Fibroblast of skin of right biceps (primary cell): ENCODE results near the gene KIAA0825.

Source experiments
- DNase-seq: peaks from one replicate; pipeline ENCODE4 v3.0.0-alpha.2; 2013

KIAA0825 gene, protein sequence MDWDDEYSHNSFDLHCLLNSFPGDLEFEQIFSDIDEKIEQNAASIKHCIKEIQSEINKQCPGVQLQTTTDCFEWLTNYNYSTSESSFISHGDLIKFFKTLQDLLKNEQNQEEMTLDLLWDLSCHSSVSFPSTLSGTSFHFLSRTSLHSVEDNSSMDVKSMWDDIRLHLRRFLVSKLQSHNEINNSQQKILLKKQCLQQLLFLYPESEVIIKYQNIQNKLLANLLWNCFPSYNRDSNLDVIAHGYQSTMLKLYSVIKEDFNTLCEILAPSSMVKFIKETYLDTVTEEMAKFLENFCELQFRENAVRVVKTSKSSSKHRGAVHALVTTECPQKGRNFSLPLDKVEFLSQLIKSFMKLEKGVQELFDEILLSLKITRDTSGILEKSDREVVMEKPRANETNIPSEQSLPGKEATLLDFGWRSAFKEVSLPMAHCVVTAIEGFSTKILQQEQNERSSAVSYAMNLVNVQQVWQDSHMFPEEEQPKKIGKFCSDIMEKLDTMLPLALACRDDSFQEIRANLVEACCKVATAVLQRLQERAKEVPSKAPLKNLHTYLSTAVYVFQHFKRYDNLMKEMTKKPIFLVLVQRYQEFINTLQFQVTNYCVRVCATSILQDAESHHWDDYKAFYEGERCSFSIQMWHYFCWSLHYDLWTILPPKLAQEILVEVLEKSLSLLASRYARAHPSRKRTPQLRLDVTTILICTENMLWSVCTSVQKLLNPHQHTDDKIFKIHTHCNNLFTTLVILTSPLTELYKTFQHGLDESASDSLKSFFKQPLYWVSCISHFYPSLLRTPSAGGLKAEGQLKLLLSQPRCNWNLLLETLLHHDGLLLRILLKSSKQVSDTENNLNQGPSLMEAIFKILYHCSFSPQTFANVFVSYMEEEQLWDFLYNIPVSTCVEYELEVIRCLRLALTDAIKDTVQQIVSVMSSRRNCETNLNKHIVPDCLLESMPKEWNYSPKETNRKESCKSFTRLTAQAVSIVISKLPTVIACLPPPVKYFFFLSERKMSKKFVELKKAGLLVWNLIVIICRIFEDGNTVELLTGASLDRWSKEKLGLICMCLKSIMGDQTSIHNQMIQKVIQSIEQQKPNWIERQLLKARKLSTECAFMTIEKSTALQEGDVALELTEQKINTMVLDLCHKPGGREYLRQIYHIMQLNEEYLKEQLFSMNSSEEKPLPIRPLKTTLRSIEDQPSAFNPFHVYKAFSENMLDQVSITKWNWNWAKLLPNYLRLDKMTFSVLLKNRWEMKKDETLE (N-terminal part only)

DNA sequence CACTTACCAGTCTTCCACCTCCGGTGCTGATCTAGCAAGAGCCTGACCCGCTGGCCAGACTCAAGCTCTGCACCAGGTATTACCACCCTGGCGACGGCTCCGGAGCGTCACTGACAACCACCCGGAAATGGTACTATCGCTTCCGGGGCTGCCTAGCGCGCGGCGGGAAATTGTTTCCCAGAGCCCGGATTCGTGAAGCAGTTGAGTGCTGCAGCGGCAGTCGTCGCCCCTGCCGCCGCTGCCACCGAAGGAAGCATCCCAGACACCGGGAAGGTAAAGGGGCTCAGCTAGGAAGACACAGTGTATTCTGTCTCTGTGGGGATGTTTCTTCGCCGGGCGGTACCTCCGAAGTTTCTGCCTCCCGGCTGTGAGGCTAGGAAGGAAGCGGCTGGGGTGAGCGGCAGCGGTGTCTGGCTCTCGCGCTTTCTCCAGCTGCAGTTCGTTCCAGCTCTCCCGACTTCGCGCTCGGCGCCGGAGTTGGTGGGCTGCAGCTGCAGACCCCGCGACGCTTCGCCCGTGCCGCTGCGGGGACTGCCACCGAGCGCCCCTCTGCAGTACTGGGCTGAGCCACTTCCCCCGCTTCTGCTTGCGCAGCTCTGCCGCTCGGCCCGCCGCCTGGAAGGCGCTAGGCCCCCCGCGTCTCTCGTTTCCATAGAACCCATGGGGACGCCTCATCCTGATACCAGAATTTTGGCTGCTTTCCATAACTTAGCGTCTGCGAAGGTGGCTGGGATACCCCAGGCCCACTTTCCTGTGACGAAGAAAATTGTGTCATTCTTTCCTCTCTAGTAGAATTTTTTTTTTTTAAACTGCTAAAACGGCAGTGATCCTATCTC lies at the start of gene KIAA0825, which contains the start of gene SLF1:
Gene KIAA0825 (minus strand): TSS at position 112 of the 836 bp plus-strand sequence. CDS start 81,478 bp downstream, outside the sequence.
Gene SLF1 (plus strand): TSS at position 177 of the 836 bp plus-strand sequence. CDS start 10,142 bp downstream, outside the sequence.
- DNase-seq, result peak; percentile 87

DNA sequence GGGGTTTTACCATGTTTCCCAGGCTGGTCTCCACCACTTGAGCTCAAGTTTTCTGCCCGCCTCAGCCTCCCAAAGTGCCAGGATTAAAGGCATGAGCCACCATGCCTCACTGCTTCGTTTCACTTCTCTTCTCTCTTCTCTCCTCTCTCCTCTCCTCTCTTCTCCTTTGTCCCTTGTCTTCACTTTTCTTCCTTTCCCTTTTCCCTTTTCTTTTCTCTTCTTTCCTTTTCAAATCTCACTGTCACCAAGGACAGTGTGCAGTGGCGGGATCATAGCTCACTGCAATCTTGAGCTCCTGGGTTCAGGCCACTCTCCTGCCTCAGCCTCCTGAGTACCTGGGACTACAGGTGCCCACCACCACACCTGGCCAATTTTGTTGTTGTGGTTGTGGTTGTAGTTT lies 49.5 kb upstream of the KIAA0825 start:
- no peak for DNase-seq

DNA sequence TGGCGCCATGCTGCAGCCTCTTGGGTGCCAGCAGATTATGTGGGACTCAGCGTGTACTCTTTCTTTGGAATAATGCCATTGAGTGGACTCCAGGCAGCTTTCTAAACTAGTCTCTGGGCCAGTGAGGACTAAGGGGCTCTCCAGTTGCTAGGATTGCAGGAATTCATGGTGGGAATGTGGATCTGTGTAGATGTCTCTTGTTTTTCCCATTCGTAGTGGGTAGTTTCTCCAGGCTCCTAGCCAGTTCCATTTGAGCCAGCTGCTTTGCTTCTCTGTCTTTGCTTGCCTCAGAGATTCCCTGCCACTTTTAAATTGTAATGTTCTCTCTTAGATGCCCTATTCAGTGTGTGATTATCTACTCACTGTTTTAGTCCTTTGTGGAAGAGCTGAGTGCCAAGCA lies 42.7 kb upstream of the KIAA0825 start:
- no peak for DNase-seq

DNA sequence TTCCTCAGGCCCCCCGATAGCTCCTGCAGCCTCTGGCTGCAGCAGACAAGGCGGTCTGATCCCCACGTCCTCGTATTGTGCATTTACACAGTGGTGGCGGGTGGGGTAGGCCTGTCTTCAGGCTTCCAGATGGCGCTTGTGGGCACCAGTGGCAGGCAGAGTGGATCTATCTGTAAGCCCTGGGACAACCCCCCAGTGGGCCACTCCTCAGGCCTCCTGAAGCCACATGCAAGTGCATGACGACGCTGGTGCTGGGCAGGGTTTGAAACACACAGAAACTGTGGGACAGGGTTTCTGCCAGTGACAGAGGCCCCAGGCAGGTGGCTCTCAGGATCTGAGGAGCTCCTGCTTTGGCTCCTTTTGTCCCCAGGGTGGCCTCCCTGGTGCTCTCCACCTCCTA lies 42.1 kb upstream of the KIAA0825 start:
- DNase-seq, result no peak

DNA sequence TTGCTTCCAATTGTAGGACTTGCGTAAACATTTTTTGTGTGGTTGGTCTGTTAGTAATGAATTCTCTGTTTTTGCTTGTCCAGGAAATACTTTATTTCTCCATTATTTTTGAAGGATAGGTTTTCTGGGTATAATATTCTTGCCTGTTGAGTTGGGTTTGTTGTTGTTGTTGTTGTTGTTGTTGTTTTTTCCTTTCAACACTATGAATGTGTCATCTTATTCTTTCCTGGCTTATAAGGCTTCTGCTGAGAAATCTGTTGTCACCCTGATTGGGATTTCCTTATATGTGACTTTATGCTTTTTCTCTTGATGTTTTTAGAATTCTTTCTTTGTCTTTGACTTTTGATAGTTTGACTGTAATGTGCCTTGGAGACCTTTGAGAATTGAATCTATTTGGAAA lies 39.9 kb upstream of the KIAA0825 start:
- no peak for DNase-seq

DNA sequence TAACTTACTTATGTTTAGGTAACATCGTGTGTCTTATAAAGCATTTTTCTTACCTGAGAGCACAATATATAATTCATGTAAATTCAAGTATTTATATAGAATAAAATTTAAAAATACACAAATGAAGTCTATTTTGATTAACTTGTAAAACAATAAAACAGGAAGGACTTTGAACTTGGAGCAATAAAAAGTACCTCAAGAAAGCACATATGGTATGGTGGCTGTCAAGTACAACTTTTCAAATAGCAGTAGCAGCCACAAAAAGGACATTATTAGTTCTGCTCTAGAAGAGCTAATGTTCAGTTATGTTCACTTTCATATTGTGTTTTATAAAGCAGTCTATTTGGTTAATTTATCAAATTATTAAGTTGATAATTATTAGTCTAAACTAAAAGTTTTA lies 31.5 kb upstream of the KIAA0825 start:
- DNase-seq, result no peak

DNA sequence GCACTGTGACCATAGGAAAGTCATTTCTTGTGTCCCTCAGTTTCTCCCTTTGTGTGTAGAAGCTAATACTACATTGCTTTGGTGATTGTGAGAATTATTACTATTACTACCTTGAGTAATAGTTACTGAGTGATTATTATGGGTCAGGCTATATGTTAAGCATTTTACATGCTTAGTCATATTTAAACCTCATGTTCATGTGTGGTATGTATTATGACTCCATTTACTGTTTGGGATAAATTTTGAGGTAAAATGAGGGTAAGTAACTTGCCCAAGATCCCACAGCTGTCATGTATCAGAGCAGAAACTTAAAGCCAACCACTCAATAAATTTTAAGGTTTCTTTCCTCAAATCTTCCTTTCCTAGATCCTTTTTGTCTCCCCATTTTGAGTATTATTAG lies 28.4 kb upstream of the KIAA0825 start:
- DNase-seq, result no peak

DNA sequence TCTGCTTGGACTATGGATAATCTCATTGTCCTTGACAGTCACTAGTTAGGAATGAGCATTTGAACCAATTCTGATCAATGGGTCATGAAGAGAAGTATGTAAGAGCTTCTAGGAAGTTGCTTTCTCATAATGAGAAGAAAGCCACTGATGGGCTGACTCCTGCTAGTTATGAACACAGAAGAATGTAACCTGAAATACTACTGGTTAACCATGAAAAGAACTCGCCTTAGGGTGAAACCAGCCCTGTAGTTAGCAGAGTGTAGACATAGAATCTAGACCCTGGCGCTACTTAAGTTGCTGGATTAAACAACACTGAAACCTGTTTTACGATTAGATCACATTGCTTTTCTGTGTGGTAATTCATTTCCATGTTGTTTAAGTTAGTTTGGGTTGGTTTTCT lies 26.6 kb upstream of the KIAA0825 start:
- DNase-seq, result no peak

DNA sequence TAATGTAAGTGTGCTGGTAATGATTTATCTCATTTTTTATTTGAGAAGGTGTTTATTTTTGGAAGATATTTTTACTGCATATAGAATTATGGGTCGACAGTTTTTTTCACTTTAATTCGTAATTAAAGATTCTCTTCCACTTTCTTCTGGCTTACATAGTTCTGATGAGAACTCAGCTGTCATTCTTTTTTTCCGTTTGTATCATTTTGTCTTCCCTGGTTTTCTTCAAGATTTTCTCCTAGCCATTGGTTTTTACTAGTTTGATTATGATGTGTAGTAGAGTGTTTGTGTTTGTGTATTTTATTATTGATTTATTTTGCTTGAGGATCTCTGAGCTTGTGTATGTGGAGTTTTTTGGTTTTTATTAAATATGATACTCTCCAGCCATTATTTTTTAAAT lies 21.8 kb upstream of the KIAA0825 start:
- no peak for DNase-seq

DNA sequence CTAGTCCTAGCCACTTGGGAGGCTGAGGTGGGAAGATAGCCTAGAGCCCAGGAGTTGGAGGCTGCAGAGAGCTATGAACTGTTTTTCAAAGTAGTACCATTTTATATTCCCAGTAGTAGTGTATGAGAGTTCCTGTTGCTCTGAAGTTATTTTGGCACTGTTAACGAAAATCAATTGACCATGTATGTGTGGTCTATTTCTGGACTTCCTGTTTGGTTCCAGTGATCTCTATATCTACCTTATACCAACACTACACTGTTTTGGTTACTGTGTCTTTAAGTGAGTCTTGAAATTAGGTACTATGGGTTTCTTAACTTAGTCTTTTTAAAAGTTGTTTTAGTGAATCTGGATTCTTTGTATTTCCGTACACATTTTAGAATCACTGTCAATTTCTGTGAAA lies 13.6 kb upstream of the KIAA0825 start:
- DNase-seq, result no peak

DNA sequence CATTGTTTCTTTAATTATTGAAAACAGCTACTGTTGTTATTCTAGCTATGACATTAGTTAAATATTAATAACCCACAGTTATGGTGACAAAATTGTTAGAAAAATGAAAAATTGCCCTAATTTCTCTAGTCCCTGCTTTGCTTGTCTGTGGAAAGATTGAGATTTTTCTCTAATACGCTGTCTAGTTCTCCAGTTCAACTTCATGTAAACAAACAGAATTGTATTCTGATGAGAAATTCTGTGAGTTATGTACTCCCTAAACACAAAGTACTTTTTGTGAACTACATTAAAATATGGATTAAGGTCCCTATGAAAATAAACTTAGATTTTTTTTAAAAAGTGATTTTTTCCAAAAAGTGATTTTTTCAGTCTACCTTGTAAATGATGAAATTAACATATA lies 8.8 kb upstream of the KIAA0825 start:
- DNase-seq, result no peak

DNA sequence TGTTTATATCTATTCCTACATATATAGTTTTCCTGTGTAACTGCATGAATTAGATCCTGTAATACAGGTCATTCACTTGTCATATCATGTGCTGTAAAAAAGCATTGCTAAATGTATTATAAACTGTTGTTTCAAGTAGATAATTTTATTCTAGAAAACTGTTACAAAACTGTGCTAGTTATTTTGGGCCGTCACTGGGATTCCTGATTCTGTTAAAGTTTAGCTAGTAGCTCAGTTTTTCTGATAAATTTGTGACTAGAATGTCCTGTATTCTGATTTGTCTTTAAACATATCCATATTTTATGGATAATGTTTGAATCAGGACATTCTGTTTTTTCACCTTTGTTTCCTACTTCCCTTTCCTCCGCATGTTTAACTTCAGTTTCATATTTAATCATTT lies 5.5 kb upstream of the KIAA0825 start:
- DNase-seq, result no peak

DNA sequence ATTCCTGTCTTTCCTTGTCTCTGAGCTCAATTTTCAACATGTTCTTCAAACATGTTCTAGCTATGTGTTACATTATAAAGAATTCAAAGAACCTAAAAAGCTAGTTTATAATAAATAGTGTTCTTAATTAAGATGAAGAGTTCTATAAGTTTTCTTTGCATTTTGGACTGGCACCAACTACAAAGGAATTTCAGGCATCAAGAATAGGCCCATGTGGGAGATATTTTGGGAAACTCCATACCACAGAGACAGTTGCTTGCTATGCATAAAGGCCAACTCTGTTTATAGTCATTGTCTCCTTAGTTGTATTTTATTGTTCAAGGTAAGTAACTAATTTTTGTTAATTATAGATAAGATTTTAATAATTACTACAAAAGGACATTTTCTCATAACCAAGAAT lies 4.6 kb upstream of the KIAA0825 start:
- peak; percentile 59 for DNase-seq

DNA sequence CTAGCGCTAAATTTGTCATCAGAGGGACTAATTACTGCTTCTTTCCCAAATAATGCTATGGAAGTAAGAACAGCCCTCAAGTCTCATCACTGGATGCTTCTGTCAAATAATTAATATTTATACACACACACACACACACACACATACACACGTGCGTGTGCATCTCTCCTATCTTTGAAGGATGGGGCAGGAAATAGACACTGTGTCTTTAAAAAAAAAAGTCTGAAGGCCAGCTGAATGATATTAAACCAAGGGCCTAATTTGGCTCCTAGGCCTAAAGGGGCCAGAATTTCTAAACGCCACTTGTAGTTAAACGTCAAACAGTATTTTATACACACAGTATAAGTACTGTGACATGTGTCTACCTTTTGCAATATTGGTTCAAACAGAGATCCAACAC lies 3.4 kb upstream of the KIAA0825 start:
- DNase-seq, result no peak

DNA sequence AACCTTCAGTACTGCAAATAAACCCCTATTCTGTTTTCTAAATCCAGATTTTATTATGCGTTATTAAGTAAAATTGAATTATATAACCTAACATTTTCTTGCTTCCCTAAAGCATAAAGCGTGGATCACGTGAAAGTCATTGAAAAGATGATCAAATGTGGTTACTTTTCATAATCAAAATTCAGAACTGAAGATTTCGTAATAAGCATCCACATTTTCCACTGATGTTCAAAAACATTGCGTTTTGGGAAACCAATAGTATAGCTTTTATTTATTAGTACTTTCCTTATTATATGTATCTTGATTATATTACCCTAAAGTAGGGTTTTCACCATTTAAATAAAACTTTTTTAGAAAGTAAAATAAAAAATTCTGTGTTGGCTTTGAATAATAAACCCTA lies 1.9 kb upstream of the KIAA0825 start:
- DNase-seq, result no peak

DNA sequence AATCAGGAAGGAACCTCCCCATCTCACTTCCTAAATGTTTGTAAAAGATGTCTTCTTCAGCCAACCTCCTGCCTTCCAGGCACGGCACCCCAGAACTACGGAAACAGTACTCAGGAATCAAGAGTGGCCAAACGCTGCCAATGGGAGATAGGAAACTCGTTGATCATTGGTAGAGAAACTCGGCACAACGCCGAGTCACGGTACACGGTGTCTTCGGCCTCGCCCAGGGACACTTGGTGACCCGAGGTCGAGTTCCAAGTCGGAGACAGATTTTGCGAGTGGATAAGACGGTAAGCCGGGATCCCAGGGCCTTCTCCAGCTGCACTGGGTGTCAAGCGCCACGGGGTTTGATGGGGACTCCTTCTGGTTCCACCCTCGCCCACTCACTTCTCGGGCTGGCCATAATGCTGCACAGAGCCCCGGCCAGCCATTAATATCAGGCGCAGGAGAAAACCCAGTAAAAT lies 343 bp downstream of the KIAA0825 start:
- DNase-seq, result peak; percentile 64

DNA sequence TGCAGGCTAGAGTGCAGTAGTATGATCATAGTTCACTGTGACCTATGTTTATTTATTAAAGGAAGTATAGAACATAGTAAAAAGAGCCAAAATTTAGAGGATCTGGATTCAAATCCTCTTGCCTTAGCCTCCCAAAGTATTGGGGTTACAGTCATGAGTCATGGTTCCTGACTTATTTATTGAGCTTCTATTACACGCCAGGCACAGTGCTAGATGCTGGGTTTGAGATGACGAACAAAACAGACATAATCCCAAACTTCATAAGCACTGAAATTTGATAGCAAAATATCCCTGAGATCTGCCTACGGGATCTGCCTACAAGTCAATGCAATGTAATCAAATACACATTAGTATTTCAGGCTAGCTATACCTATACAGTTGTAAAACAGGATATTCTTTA lies 2.5 kb downstream of the KIAA0825 start:
- no peak for DNase-seq

DNA sequence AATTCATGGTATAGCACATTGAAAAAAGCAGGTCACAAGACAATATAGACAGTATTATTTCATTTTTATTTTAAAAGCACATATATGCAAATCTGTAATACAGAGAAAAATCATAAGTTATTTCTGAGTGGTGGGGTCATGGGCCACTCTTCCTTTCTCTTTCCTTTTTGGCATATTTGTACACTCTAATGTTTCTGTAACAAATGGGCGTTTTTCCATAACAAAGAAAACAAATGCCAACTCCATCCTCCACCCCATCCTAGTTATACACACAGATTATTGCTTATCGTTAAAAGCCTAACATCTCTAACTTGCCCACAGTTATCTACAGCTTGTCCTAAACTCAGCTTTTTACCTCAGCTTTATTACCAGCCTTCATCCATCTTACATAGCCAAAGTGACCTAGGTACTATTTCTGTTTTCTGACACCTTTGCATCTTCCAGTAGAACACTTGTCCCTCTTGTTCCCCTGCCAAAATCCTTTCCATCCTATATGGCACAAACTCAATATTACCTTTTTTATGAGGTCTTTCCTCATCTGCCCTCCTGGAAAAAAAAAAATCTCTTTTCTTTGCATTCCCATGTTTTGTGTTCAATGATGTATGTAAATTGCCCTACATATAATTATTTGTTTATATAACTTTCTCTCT lies 4.1 kb downstream of the KIAA0825 start:
- DNase-seq, result no peak

DNA sequence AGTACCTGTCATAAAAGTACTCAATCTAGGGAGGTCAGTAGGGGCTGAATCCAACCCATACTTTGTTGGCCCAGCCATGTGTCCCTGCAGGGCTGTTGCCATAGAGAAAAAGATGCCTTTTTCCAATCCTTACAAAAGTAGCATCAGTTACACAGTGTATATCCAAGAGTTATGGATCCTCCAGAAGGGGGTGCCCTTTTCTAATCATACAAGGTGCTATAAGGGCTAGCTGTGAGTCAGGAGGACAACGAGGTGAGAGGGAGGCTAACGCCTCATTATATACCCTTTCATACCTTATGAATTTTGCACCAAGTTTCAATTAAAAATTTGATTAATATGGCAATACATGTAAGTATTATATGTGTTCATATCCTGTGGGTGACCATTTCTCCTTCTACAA lies 4.8 kb downstream of the KIAA0825 start:
- DNase-seq, result peak; percentile 7

DNA sequence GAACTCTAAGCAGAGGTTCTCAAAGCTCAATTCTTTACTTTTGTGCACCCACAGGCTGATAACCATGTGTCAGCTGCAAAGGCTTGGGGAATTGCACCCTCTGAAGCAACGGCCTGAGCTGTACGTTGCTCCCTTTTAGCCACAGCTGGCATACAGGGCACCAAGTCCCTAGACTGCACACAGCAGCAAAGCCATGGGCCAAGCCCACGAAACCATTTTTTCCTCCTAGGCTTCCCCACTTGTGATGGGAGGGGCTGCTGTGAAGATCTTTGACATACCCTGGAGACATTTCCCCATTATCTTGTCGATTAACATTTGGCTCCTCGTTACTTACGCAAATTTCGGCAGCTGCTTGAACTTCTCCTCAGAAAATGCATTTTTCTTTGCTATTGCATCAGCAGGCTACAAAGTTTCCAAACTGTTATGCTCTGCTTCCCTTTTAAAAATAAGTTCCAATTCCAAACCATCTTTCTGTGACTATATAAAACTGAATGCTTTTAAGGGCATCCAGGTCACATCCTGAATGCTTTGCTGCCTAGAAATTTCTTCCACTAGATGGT lies 23.0 kb downstream of the KIAA0825 start:
- DNase-seq, result no peak
